Measurements from ENCODE around the gene DIPK1C. TPM values are rescaled to one million over a fixed set of nuclear protein-coding genes. Genes with fewer than 3 reads are reported as not detected.

The DIPK1C gene
- total and polyA plus RNA-seq, 9 of the 15 experiments (the other 6 are each of a cell fraction or from before 2014, with no cell fraction given), result 0.04 to 0.32 (median 0.15) TPM; not detected in 2

GRCh38 chr18:74480149-74480651 lies 23.1 kb upstream of the DIPK1C start (continued):
- peak; percentile 57 for TF ChIP-seq PRDM10 (IDR thresholded peaks at IDR 0.05; ENCODE audit: partially characterized antibody)
- peak; percentile 89 for TF ChIP-seq MTA2 (IDR thresholded peaks at IDR 0.05; ENCODE audit: low read depth)
- no peak for TF ChIP-seq MYNN (IDR thresholded peaks at IDR 0.05)
- no peak for TF ChIP-seq MYNN (CRISPR knock-in tag; IDR thresholded peaks at IDR 0.05)
- TF ChIP-seq BRD9 (IDR thresholded peaks at IDR 0.05; ENCODE audit: low read depth, partially characterized antibody), result no peak
- no peak for TF ChIP-seq SMC3 (conservative IDR thresholded peaks at IDR 0.05; ENCODE audit: insufficient read depth, low read depth, low read length)
- TF ChIP-seq ELF1 (tag; IDR thresholded peaks at IDR 0.05), result no peak
- TF ChIP-seq ZNF445 (CRISPR knock-in tag; IDR thresholded peaks at IDR 0.05; ENCODE audit: low read depth), result no peak
- no peak for TF ChIP-seq EGR1 (conservative IDR thresholded peaks at IDR 0.05)
- no peak for TF ChIP-seq ID3 (CRISPR knock-in tag; IDR thresholded peaks at IDR 0.05)
- TF ChIP-seq ID3 (tag; IDR thresholded peaks at IDR 0.05), result no peak
- peak; percentile 62 for TF ChIP-seq CTBP1 (IDR thresholded peaks at IDR 0.05; ENCODE audit: borderline replicate concordance)
- no peak for TF ChIP-seq SMAD4 (CRISPR knock-in tag; conservative IDR thresholded peaks at IDR 0.05)
- TF ChIP-seq POLR2AphosphoS5 (IDR thresholded peaks at IDR 0.05; ENCODE audit: control insufficient read depth, insufficient read depth, low read depth, low read length), result 0 out of 2 replicates have a peak, but pooled peaks have one; percentile 26
- no peak for TF ChIP-seq RB1 (IDR thresholded peaks at IDR 0.05; ENCODE audit: low read depth)
- TF ChIP-seq ZNF695 (CRISPR knock-in tag; IDR thresholded peaks at IDR 0.05), result no peak
- TF ChIP-seq ZNF239 (CRISPR knock-in tag; IDR thresholded peaks at IDR 0.05), result no peak
- TF ChIP-seq FOXK2 (conservative IDR thresholded peaks at IDR 0.05 in 1 of 2, IDR thresholded peaks at IDR 0.05 in 1 of 2; ENCODE audit: low read depth in 2 of 2), result no peak; a peak in 1 of 4 replicates
- TF ChIP-seq EP400 (IDR thresholded peaks at IDR 0.05), result peak; percentile 54; the same call in 1 of the 2 replicates
- TF ChIP-seq ZNF561 (CRISPR knock-in tag; conservative IDR thresholded peaks at IDR 0.05), result no peak
- peak; percentile 62 for TF ChIP-seq NFIC (IDR thresholded peaks at IDR 0.05)
- peak; percentile 79 for TF ChIP-seq EP300 (IDR thresholded peaks at IDR 0.05; ENCODE audit: low read length)
- TF ChIP-seq ZFX (CRISPR knock-in tag; IDR thresholded peaks at IDR 0.05), result no peak
- no peak for TF ChIP-seq NFE2L1 (tag; IDR thresholded peaks at IDR 0.05; ENCODE audit: borderline replicate concordance, low read depth)
- TF ChIP-seq XRCC4 (IDR thresholded peaks at IDR 0.05; ENCODE audit: extremely low read depth, insufficient read depth, insufficient read length), result no peak
- no peak for TF ChIP-seq TCF7L2 (IDR thresholded peaks at IDR 0.05; ENCODE audit: low read depth, low read length)
- 0 out of 2 replicates have a peak, but pooled peaks have one; percentile 13 for TF ChIP-seq ZNF766 (CRISPR knock-in tag; conservative IDR thresholded peaks at IDR 0.05)
- peak; percentile 87 for TF ChIP-seq CBFA2T3 (IDR thresholded peaks at IDR 0.05)
